Loucy (cell line): ENCODE measurements around the gene FAM53B.

ENCODE experiments used
- H2AFZ ChIP-seq: fragments of 200-600 bp; sonication (generic); 2 replicates; pipeline ENCODE4 v1.6.0; 2016; ENCODE audit warnings: antibody characterized with exemption, mild to moderate bottlenecking, low read length, moderate library complexity
- H3F3A ChIP-seq: fragments of 200-600 bp; 2 replicates; pipeline ENCODE4 v1.6.0; 2016; ENCODE audit warnings: antibody characterized with exemption, low read depth, mild to moderate bottlenecking
- H3K27me3 ChIP-seq: fragments of 200-600 bp; sonication (generic); 2 replicates; pipeline ENCODE4 v1.6.1; 2014; ENCODE audit warnings: low read length, mild to moderate bottlenecking; ENCODE audit not compliant: insufficient read depth, poor library complexity, severe bottlenecking
- H3K36me3 ChIP-seq: fragments of 200-600 bp; sonication (generic); 2 replicates; pipeline ENCODE4 v1.6.1; 2016; ENCODE audit warnings: low read length; ENCODE audit not compliant: insufficient read depth
- H3K4me1 ChIP-seq: fragments of 200-600 bp; sonication (generic); 2 replicates; pipeline ENCODE4 v1.5.1; 2014; ENCODE audit warnings: low read length, mild to moderate bottlenecking; ENCODE audit not compliant: insufficient read depth, poor library complexity, severe bottlenecking
- H3K4me2 ChIP-seq: fragments of 200-600 bp; sonication (generic); 2 replicates; pipeline ENCODE4 v1.6.0; 2014; ENCODE audit warnings: antibody characterized with exemption, low read length, low read depth, mild to moderate bottlenecking; ENCODE audit not compliant: poor library complexity, severe bottlenecking
- H3K4me3 ChIP-seq: fragments of 200-600 bp; sonication (generic); 2 replicates; pipeline ENCODE4 v1.5.1; 2014; ENCODE audit warnings: low read length, mild to moderate bottlenecking, mixed read lengths; ENCODE audit not compliant: poor library complexity, severe bottlenecking
- H3K79me2 ChIP-seq: fragments of 200-600 bp; sonication (generic); 2 replicates; pipeline ENCODE4 v1.6.1; 2014; ENCODE audit warnings: low read length; ENCODE audit not compliant: insufficient read depth
- H3K9ac ChIP-seq: fragments of 200-600 bp; sonication (generic); 2 replicates; pipeline ENCODE4 v1.6.0; 2014; ENCODE audit warnings: mild to moderate bottlenecking, low read depth, low read length, moderate library complexity; ENCODE audit not compliant: poor library complexity, severe bottlenecking
- H3K9me2 ChIP-seq: fragments of 200-600 bp; sonication (generic); replicated peaks from 2 replicates; pipeline ENCODE4 v1.6.1; 2016; ENCODE audit warnings: low read depth, low read length, mixed read lengths
- H3K9me3 ChIP-seq: fragments of 200-600 bp; sonication (generic); 2 replicates; pipeline ENCODE4 v1.6.1; 2014; ENCODE audit warnings: mild to moderate bottlenecking, antibody characterized with exemption, low read length, low read depth; ENCODE audit not compliant: insufficient read depth
- H4K20me1 ChIP-seq: fragments of 200-600 bp; sonication (generic); 2 replicates; pipeline ENCODE4 v1.6.0; 2014; ENCODE audit warnings: antibody characterized with exemption, low read length, mild to moderate bottlenecking; ENCODE audit not compliant: insufficient read depth, poor library complexity, severe bottlenecking
- CTCF ChIP-seq: fragments of 200-600 bp; sonication (generic); conservative IDR thresholded peaks from 2 replicates; pipeline ENCODE4 v1.5.1; 2014; ENCODE audit warnings: mild to moderate bottlenecking, antibody characterized with exemption, low read length
- EZH2phosphoT487 ChIP-seq: fragments of 200-600 bp; IDR thresholded peaks from 2 replicates; pipeline ENCODE4 v1.6.1; 2018; ENCODE audit warnings: antibody characterized with exemption, mild to moderate bottlenecking, moderate library complexity, borderline replicate concordance

The FAM53B gene

GRCh38 chr10:124644236-124644635 is 99.9 kb downstream of the FAM53B start:
- H4K20me1 ChIP-seq, result peaks cover 5% of the 10 kb centered on the region
- TF ChIP-seq CTCF, result no peak
- TF ChIP-seq EZH2phosphoT487, result no peak
- H2AFZ ChIP-seq, result no peak overlapping the region
- peaks cover 28% of the 10 kb centered on the region for H3K4me1 ChIP-seq
- H3K36me3 ChIP-seq, result peaks cover 11% of the 10 kb centered on the region; the same call in 1 of the 2 replicates
- no peak overlapping the region for H3K4me3 ChIP-seq
- H3K79me2 ChIP-seq, result peaks cover 84% of the 10 kb centered on the region; the same call in 1 of the 2 replicates
- no peaks in the 10 kb centered on the region for H3K9me2 ChIP-seq
- no peaks in the 10 kb centered on the region for H3K27me3 ChIP-seq
- H3F3A ChIP-seq, result no peaks in the 10 kb centered on the region
- H3K9me3 ChIP-seq, result no peaks in the 10 kb centered on the region
- H3K4me2 ChIP-seq, result no peak overlapping the region
- no peak overlapping the region for H3K9ac ChIP-seq

GRCh38 chr10:124643330-124644009 is 100.7 kb downstream of the FAM53B start:
- Histone ChIP-seq H3K27me3 (no peaks in the 10 kb centered on the region), H4K20me1 (peaks cover 5% of the 10 kb centered on the region), H3K4me2 (no peak overlapping the region), H3K9me3 (no peaks in the 10 kb centered on the region), H3K36me3 (peaks cover 11% of the 10 kb centered on the region; the same call in 1 of the 2 replicates), H3K9me2 (no peaks in the 10 kb centered on the region), H3K4me1 (peaks cover 20% of the 10 kb centered on the region), H3F3A (no peaks in the 10 kb centered on the region), H3K4me3 (no peak overlapping the region), H3K9ac (no peak overlapping the region), H3K79me2 (peaks cover 81% of the 10 kb centered on the region; the same call in 1 of the 2 replicates), H2AFZ (no peak overlapping the region)
- TF ChIP-seq CTCF (no peak), EZH2phosphoT487 (no peak)

- Histone ChIP-seq H3K36me3 (peaks cover 11% of the 10 kb centered on the region; the same call in 1 of the 2 replicates), H3K4me2 (no peak overlapping the region), H3K4me3 (no peak overlapping the region), H3K4me1 (peaks cover 8% of the 10 kb centered on the region), H3K79me2 (peaks cover 75% of the 10 kb centered on the region; the same call in 1 of the 2 replicates), H3K9ac (no peak overlapping the region), H3K27me3 (no peaks in the 10 kb centered on the region), H4K20me1 (peaks cover 4% of the 10 kb centered on the region), H2AFZ (no peak overlapping the region), H3K9me2 (no peaks in the 10 kb centered on the region), H3K9me3 (no peaks in the 10 kb centered on the region), H3F3A (no peaks in the 10 kb centered on the region)
- TF ChIP-seq CTCF (no peak), EZH2phosphoT487 (no peak)
These were observed 102.0 kb downstream of the FAM53B start for GRCh38 chr10:124642088-124642710.
